ENCODE measurements around the gene ADRA2C.

DNA sequence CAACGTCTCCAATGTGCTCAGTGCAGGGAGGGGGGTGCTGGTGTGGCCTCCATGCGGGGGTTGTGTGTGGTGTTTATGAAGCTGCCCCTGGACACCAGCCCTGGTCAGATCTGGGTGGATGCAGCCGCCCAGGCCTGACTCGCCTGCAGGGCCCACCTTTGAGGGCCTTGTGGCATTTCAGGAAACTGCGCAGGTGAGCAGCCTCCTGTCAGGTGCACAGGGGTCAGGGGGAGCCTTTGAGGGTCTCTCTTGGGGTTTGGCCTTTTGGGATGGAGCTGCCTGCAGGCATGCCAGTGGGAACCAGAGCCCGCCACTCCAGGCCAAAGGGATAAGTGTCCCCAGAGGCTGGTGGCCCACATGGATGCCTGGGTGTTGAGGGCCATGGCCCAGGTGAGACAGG lies 45.4 kb downstream of the ADRA2C start:
- TF ChIP-seq, protein P1, sequence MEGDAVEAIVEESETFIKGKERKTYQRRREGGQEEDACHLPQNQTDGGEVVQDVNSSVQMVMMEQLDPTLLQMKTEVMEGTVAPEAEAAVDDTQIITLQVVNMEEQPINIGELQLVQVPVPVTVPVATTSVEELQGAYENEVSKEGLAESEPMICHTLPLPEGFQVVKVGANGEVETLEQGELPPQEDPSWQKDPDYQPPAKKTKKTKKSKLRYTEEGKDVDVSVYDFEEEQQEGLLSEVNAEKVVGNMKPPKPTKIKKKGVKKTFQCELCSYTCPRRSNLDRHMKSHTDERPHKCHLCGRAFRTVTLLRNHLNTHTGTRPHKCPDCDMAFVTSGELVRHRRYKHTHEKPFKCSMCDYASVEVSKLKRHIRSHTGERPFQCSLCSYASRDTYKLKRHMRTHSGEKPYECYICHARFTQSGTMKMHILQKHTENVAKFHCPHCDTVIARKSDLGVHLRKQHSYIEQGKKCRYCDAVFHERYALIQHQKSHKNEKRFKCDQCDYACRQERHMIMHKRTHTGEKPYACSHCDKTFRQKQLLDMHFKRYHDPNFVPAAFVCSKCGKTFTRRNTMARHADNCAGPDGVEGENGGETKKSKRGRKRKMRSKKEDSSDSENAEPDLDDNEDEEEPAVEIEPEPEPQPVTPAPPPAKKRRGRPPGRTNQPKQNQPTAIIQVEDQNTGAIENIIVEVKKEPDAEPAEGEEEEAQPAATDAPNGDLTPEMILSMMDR (IDR thresholded peaks at IDR 0.05; ENCODE audit: low read depth, low read length): no peak
- TF ChIP-seq EZH2phosphoT487 (IDR thresholded peaks at IDR 0.05; ENCODE audit: low read depth): no peak
